ENCODE measurements around the gene CES2.

GRCh38 chr16:66923247-66923731, 12.0 kb upstream of the CES2 start:
- TF ChIP-seq CTCF (IDR thresholded peaks at IDR 0.05 in 8 of 11, conservative IDR thresholded peaks at IDR 0.05 in 3 of 11) (no peak), POLR2AphosphoS5 (IDR thresholded peaks at IDR 0.05) (no peak)
